Stimulated activated CD4-positive, alpha-beta T cell treated with anti-CD3 and anti-CD28 coated beads, Interleukin-1b, Interleukin-23, amount 100 ng/mL, for 48 hours (primary cell): ENCODE measurements around the gene RHOBTB3.
"Not testable (repeated sequence)": the region's sequence is repeated elsewhere in the genome, so short reads cannot be mapped to it uniquely, and the experiment has no call there.

ENCODE experiments used
- DNase-seq: peaks from one replicate; pipeline ENCODE4 v3.0.0-alpha.2; 2020

The RHOBTB3 gene

DNA sequence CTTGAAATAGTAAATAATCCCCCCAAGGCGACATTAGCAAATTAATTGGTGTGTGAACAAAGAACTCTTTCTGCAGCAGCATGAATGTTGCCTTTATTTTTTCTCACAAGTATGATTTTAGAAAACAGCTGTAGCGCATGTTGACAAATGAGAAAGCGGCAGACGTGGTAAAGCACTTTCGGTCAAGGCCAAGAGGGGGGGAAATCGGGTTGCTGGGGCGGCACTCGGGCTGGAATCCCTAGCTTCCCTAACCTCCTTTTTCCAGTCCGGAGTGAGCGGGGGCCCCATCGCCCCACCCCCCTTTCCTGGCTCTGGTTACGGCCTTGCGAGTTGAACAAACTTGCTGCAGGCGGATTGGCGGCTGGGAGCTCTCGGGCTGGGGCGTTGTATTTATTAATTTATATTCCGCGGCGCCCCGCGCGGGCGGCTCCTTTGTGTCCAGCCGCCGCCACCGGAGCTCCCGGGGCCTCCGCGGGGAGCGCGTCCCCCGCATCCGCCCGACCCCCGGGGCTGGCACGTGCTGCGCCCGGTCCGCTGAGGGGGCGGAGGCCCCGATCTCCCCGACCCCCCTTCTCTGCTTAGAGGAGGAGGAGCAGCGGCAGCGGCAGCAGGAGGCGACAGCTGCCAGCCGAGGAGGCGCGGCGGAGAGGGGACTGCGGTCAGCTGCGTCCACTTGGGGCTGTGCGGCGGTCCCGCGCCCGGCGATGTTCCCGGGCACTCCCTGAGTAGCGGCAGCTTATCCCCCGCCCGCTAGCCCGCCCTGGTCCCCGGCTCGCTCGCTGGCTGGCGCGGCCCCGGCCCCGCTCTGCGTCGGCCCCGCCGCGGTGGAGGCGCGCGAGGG, at the start of gene RHOBTB3:
RHOBTB3 (plus strand) TSS at position 607 of the 841 bp plus-strand sequence. CDS start 347 bp downstream, outside the sequence.
- DNase-seq = no peak

DNA sequence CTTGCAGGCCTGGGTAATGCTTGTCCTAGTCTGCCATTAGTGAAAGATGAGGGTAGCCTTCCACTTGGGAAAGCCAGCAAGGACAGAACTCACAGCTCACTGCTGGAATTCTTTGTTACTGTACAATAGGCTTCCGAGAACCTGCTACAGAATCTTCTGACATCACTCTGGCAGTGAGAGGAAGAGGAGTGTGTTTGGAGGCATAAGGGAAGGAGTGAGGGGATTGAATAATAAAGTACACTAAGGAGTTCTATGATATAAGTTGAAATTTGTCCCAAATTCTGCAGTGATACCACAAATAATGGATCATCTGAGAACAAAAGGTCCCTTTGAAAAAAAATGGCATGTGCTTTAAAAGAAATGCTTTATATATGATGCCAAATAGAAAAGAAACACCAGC, 48.2 kb upstream of the RHOBTB3 start, which contains the start of gene SPATA9:
SPATA9 (minus strand) TSS at position 101 of the 400 bp plus-strand sequence. CDS start 137 bp downstream, outside the sequence.
- DNase-seq = no peak

DNA sequence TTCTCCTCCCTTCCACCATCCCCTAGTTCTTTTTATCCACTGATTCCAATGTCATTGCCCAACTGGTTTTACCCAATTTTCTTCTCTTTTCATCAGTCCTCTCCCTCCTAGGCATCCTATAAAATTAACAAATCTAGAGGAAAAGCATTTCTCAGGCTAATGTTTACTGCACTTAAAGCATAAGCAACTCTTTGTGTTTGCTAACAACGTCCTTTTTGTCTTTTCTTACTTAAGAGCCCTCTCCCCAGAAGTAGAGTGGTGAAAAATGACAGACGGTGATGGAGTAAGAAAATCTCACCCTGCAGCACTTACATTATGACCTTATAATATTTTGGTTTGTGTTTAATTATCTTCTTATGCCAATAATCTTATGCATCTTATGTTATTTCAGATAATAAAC, 46.8 kb upstream of the RHOBTB3 start:
- DNase-seq = no peak

GRCh38 chr5:95686651-95687050, 44.5 kb upstream of the RHOBTB3 start:
- no peak for DNase-seq

DNA sequence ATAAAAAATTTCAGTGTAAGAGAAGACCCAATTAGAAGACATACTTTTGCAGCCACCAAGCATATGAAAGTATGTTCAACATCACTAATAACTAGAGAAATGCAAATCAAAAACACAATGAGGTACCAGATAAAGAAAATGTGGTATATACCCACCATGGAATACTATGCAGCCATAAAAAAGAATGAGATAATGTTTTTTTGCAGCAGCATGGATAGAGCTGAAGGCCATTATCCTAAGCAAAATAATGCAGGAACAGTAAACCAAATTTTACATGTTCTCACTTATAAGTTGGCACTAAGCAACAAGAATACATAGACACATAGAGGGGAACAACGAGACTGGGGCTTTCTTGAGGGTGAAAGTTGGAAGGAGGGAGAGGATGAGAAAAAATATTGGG, 41.5 kb upstream of the RHOBTB3 start:
- DNase-seq = no peak

DNA sequence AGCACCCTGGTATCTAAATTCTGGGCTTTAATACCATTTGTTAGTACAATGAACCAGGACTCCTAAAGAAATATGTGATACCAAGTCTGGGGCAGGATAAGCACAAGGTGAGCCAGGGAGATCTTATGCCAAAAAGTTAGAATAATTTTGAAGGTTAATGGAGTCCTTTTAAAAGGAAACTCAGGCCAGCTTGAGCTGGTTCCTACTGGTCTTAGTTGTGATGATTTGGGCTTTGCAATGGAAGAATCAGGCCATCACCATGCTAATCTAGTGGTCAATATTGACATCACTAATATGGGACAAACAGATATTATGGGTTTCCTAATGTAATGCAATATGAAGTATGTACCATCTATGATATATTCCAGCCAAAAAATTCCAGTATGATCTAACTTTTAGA, 40.8 kb upstream of the RHOBTB3 start:
- DNase-seq = no peak

GRCh38 chr5:95697781-95698681, 33.1 kb upstream of the RHOBTB3 start:
- no peak for DNase-seq

DNA sequence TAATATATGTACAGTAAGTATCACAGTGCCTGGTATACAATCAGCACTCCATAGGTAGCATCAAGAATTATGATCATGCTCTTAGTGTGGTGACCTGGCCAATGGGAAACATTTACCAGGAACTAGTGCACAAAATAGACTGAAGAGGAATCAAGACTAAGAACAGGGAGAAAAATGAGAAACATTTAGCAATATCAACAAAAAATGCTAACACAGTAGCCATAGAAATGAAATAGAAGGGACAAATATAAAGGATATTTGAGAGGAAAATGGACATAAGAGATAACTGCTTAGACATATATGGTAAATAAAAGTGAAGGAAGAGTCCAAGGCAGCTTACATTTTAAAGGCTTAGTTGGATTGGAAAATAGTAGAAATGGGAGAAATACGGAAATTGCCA, 31.8 kb upstream of the RHOBTB3 start:
- DNase-seq = no peak

DNA sequence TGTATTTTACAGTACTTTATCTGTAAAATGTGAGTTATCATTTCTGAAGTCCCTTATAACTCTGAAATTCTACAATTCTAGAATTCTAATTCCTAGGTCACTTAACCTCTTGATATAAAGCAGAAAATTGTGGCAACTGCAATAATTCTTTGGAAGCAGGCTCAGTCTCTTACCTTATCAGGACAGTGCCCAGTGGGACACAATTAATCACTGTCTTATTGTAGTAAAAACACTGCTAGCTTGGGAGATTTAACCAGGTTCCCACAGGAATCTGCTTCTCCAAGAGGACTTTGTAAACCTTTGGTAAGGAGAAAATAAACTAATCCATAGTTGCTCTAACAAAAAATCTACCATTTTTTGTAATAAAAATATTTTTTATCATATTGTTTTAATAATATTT, 30.1 kb upstream of the RHOBTB3 start:
- DNase-seq = no peak

DNA sequence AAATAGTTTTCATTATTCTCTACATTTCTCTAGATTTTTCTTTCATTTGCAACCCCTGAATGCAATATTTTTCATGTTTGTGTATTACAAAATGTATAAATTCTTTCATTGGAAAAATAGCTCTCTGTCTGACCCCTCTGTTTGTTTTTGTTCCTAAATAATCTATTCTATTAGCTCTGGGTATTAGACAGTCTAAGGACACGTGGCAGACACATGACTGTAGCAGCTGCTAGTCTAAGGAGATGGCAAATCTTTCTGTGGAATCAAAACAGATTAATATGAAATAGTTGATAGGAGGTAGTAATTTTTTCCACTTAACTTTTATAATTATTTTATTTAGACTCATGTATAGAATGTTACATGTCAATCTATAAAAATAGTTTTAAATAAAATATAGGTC, 27.0 kb upstream of the RHOBTB3 start:
- DNase-seq = no peak

GRCh38 chr5:95706196-95706595, 24.9 kb upstream of the RHOBTB3 start:
- not testable (repeated sequence) for DNase-seq

DNA sequence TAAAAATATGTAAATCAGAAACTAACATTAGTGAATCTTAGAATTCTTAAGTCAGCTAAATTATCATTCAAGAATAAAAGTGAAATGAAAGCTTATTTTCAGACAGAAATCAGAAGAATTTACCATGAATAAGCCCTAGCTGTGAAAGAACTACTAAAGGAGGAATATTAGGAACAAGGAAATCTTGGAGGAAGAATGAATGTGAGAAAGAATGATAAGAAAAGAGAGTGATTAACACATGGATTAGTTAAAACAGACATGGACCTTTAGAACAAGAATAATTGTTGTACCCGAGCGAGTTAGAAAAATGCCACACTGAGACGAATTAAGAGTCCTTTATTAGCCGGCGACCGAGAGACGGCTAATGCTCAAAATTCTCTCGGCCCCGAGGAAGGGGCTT, 24.1 kb upstream of the RHOBTB3 start:
- DNase-seq = no peak

DNA sequence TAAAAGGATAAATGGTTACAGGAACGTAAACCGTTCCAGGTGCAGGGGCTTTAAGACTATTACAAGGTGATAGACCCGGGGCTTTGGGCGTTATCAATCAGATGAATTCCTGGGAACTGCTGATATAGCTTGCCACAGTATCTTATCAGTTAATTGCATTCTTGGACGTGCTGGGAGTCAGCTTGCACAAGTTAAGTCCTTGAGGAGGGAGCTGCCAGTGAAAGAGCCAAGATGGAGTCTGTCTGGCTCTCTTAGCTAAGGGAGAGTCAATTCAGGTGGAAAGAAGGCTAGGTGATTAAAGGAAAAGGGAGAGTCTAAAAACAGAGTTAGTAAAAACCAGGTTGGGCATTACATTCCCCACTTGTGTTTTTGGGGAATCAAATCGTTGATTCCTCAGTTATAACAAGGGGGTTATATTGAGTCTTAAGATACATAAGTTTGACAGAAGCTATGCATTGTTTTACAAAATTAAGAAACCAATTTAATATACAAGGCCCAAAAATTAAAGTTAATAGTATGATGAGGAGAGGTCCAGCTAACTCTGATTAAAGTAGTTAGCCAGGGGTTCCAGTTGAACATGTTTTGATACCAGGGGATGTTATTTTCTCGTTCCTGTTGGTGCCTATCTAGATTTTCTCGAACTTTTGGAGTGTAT, 23.5 kb upstream of the RHOBTB3 start:
- not testable (repeated sequence) for DNase-seq

DNA sequence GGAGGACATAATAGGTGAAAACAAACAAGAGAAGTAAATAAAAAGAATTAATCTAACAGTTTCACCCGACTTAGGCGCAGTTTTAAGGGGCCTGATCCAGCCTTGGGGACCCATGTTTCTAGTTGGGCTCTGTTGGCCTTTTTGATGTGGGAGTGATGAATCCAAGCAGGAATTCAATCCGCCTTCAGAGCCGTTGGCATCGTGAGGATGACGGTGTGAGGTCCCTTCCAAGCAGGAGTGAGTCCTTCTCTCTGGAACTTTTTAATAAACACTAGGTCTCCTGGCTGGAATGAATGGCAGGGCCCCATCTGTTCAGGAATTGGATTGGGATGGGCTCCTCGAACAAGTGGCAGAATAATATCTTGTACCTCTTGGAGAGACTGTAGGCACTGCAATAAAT, 22.3 kb upstream of the RHOBTB3 start:
- no peak for DNase-seq

DNA sequence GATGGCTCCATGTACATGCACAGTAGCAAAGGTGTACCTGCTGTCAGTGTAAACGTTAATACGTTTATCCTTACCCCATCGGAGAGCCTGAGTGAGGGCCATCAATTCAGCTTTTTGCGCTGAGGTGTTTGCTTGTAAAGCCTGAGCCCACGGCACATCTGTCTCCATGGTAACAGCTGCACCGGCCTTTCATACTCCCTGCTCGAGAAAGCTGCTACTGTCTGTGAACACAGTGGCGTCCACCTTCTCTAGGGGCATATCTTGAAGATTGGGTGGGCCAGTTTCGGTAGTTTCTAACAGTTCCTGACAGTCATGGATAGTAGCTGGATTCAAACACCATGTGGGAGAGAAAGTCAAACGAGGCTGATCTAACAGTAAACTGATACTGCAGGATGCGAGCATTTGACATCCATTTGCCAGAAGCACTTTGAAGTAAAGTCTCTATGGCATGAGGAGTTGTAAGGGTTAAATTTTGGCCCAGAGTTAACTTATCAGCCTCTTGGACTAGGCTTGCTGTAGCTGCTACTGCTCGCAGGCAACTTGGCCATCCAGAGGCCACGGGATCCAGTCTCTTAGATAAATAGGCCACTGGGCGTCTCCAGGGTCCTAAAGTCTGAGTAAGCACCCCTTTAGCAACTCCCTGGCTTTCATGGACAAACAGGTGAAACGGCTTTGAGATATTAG, 21.0 kb upstream of the RHOBTB3 start:
- DNase-seq = no peak

- DNase-seq = not testable (repeated sequence)
Observed at GRCh38 chr5:95710651-95711500, 20.3 kb upstream of the RHOBTB3 start.

GRCh38 chr5:95711501-95712346, 19.4 kb upstream of the RHOBTB3 start:
- no peak for DNase-seq

DNA sequence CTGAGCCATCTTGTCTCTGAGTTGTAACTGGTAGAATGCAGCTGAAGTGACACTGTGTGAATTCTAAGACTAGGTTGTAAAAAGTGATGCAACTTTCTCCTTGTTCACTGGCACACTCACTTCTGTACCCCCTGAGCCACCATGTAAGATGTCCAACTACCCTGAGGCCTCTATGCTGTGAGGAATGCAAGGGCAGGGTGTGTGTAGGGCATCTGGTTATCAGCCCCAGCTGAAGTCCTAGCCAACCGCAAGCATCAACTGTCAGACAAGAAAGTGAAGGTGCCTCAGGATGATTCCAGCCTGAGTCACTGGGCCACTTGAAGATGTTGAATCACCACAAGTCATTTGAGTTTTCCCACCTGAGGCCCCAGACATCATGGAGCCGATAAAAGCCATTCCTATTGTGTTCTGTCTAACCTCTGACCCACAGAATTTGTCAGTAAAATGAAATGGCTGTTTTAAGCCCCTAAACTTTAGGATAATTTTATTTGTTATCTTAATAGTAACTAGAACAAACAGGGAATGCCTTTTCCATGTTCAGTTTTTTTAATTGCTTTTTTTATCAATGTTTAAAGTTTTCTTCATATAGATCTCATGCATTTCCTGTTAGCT, 18.7 kb upstream of the RHOBTB3 start:
- DNase-seq = peak; percentile 76

DNA sequence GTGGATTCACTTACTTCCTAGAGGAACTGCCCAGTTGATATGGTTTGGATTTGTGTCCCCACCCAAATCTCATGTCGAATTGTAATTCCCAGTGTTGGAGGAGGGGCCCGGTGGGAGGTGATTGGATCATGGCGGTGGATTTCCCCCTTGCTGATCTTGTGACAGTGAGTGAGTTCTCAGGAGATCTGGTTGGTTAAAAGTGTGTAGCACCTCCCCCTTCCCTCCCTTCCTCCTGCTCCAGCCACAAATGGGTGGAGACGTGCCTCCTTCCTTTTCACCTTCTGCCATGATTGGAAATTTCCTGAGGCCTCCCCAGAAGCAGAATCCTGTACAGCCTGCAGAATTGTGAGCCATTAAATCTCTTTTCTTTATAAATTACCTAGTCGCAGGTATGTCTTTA, 17.9 kb upstream of the RHOBTB3 start:
- not testable (repeated sequence) for DNase-seq
